K562 (cell line): ENCODE measurements around the gene AIFM3. TPM values are rescaled to one million over a fixed set of nuclear protein-coding genes. Genes with fewer than 3 reads are reported as not detected.

Experiments
- FOXJ3 ChIP-seq: sonication (generic); formaldehyde crosslinking; IDR thresholded peaks from 2 replicates; pipeline ENCODE4 v1.4.0; 2020; ENCODE audit warnings: mild to moderate bottlenecking, missing genetic modification reagents
- HSF4 ChIP-seq: fragments of 250-450 bp; sonication (Bioruptor Pico); IDR thresholded peaks from 2 replicates; pipeline ENCODE4 v2.1.2; 2022; ENCODE audit warnings: mild to moderate bottlenecking, moderate library complexity, borderline replicate concordance
- ILK ChIP-seq: fragments of 450-650 bp; IDR thresholded peaks from 2 replicates; pipeline ENCODE4 v1.6.1; 2016; ENCODE audit warnings: missing genetic modification characterization, low read depth, mild to moderate bottlenecking, missing compliant biosample characterization, moderate library complexity, borderline replicate concordance
- MBD2 ChIP-seq: sonication (generic); IDR thresholded peaks from 2 replicates; pipeline ENCODE4 v1.6.1; 2016; ENCODE audit warnings: low read depth, borderline replicate concordance
- MXI1 ChIP-seq: IDR thresholded peaks from 2 replicates; pipeline ENCODE4 v1.6.1; 2011; ENCODE audit warnings: low read depth, mild to moderate bottlenecking, improper control_type of control experiment, low read length
- OTX1 ChIP-seq: fragments of 450-650 bp; formaldehyde crosslinking; IDR thresholded peaks from 2 replicates; pipeline ENCODE4 v1.4.0; 2022; ENCODE audit warnings: mild to moderate bottlenecking
- PHB ChIP-seq: fragments of 250-450 bp; sonication (Bioruptor Pico); IDR thresholded peaks from 2 replicates; pipeline ENCODE4 v1.5.0; 2021
- PML ChIP-seq: IDR thresholded peaks from 2 replicates; pipeline ENCODE4 v1.6.1; 2012; ENCODE audit warnings: low read length, inconsistent platforms
- ZNF764 ChIP-seq: fragments of 250-450 bp; sonication (Bioruptor Pico); IDR thresholded peaks from 2 replicates; pipeline ENCODE4 v1.4.0; 2020; ENCODE audit warnings: low read depth, mild to moderate bottlenecking, moderate library complexity
- polyA plus RNA-seq, 8 experiments: library from polyadenylated mRNA; depleted of rRNA in 4 of 8; stranded (reverse) in 5 of 8; unstranded in 3 of 8; fragments of >200 nt; fragmentation: Nextera tagmentation in 2 of 8; fragmentation: Illumina TruSeq in 1 of 8; extraction: Ambion mirVana in 2 of 8; extraction: Trizol in 1 of 8; gene quantifications; 2 replicates each; pipeline versions ENCODE4 v1.2.1 to v1.2.3, GENCODE V29; 2011 to 2014; ENCODE audit warnings: inconsistent platforms in 1 of 8, missing spikeins in 1 of 8
- total RNA-seq, 7 experiments: library from RNA; depleted of rRNA in 6 of 7; stranded (reverse); fragments of >200 nt in 6 of 7; fragmentation: Illumina TruSeq in 2 of 7; extraction: Trizol in 2 of 7; gene quantifications; 2 replicates each; pipeline versions ENCODE4 v1.2.1 to v1.2.3, GENCODE V29; 2011 to 2021; ENCODE audit warnings: low replicate concordance in 1 of 7
- TF ChIP-seq, protein P1 (sequence below): fragments of 250-450 bp; sonication (Bioruptor Pico); IDR thresholded peaks from 2 replicates; pipeline ENCODE4 v1.8.0; 2022; ENCODE audit warnings: inconsistent platforms
- TF ChIP-seq, protein P2 (sequence below): fragments of 250-450 bp; sonication (Bioruptor Pico); IDR thresholded peaks from 2 replicates; pipeline ENCODE4 v1.5.0; 2020; ENCODE audit warnings: mild to moderate bottlenecking
- TF ChIP-seq, protein P3 (sequence below): fragments of 450-650 bp; formaldehyde crosslinking; IDR thresholded peaks from 2 replicates; pipeline ENCODE4 v1.4.0; 2022; ENCODE audit warnings: mild to moderate bottlenecking, moderate library complexity
- TF ChIP-seq, protein P4 (sequence below), 3 experiments: fragments of 200-800 bp in 1 of 3; sonication (Bioruptor generic) in 1 of 3; sonication (generic) in 1 of 3; formaldehyde crosslinking in 1 of 3; IDR thresholded peaks; 2 replicates each; pipeline versions ENCODE4 v1.6.1 to v1.8.0; 2016 to 2022; ENCODE audit warnings: mild to moderate bottlenecking in 2 of 3, missing compliant biosample characterization in 2 of 3, missing genetic modification characterization in 2 of 3, missing genetic modification reagents in 1 of 3
- TF ChIP-seq, protein P5 (sequence below): sonication (generic); IDR thresholded peaks from 2 replicates; pipeline ENCODE4 v1.6.1; 2016

Gene AIFM3
- total and polyA plus RNA-seq, 9 of the 15 experiments (the other 6 are each of a cell fraction or from before 2014, with no cell fraction given), result 0.03 to 0.20 (median 0.07) TPM; not detected in 1

DNA sequence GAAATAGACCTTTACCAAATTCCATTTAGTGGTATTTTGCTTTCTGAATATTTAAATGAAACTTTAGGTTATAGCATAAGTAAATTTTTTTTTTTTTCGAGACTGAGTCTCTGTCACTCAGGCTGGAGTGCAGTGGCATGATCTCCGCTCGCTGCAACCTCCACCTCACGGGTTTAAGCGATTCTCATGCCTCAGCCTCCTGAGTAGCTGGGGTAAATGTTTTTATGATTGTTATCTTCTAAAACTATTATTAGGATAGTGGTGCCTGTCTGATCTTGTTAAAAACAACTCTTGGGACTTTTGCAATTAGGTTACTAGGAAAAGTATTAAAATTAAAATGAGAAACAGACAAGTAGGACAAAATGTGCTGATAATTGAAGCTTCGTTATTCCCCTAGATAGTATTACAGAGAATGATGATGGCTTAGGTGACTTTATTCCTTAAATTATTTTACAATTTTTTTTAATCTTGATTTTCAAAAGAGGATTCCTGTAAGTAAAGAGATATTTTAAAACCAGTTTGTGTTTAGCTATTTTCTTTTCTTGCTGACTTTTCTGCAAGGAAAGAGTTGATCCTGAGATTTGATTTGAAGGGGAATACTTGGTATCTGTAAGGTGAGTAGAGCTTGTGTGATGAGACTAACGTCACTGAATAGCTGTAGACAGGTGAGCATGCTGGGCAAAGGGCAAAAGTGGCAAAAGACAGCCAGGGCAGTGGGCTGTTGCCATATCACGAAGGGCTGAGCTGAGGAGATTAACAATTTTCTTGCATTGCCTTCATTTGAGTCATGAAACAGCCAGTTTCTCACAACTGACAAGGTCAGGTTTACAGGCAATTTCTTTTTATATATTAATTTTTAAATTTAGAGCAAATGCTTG lies 29.0 kb upstream of the AIFM3 start (continued):
- TF ChIP-seq, protein P1, sequence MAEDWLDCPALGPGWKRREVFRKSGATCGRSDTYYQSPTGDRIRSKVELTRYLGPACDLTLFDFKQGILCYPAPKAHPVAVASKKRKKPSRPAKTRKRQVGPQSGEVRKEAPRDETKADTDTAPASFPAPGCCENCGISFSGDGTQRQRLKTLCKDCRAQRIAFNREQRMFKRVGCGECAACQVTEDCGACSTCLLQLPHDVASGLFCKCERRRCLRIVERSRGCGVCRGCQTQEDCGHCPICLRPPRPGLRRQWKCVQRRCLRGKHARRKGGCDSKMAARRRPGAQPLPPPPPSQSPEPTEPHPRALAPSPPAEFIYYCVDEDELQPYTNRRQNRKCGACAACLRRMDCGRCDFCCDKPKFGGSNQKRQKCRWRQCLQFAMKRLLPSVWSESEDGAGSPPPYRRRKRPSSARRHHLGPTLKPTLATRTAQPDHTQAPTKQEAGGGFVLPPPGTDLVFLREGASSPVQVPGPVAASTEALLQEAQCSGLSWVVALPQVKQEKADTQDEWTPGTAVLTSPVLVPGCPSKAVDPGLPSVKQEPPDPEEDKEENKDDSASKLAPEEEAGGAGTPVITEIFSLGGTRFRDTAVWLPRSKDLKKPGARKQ (CRISPR knock-in tag), result 0 out of 2 replicates have a peak, but pooled peaks have one; percentile 70
- TF ChIP-seq, protein P2, sequence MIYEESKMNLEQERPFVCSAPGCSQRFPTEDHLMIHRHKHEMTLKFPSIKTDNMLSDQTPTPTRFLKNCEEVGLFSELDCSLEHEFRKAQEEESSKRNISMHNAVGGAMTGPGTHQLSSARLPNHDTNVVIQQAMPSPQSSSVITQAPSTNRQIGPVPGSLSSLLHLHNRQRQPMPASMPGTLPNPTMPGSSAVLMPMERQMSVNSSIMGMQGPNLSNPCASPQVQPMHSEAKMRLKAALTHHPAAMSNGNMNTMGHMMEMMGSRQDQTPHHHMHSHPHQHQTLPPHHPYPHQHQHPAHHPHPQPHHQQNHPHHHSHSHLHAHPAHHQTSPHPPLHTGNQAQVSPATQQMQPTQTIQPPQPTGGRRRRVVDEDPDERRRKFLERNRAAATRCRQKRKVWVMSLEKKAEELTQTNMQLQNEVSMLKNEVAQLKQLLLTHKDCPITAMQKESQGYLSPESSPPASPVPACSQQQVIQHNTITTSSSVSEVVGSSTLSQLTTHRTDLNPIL (CRISPR knock-in tag), result no peak
- TF ChIP-seq ZNF764 (CRISPR knock-in tag) (no peak), MXI1 (no peak), MBD2 (no peak), FOXJ3 (CRISPR knock-in tag) (no peak), PHB (CRISPR knock-in tag) (no peak), HSF4 (CRISPR knock-in tag) (no peak), PML (0 out of 2 replicates have a peak, but pooled peaks have one; percentile 13), OTX1 (no peak), ILK (tag) (no peak)
- TF ChIP-seq, protein P3, sequence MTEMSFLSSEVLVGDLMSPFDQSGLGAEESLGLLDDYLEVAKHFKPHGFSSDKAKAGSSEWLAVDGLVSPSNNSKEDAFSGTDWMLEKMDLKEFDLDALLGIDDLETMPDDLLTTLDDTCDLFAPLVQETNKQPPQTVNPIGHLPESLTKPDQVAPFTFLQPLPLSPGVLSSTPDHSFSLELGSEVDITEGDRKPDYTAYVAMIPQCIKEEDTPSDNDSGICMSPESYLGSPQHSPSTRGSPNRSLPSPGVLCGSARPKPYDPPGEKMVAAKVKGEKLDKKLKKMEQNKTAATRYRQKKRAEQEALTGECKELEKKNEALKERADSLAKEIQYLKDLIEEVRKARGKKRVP (CRISPR knock-in tag), result no peak
- TF ChIP-seq, protein P4, sequence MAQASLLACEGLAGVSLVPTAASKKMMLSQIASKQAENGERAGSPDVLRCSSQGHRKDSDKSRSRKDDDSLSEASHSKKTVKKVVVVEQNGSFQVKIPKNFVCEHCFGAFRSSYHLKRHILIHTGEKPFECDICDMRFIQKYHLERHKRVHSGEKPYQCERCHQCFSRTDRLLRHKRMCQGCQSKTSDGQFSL (CRISPR knock-in tag; IDR thresholded peaks at IDR 0.05), result no peak
- TF ChIP-seq, protein P4 (tag; IDR thresholded peaks at IDR 0.05), result peak in 1 of 2 experiments; percentile 63; a peak in 1 of 4 replicates
- TF ChIP-seq, protein P5, sequence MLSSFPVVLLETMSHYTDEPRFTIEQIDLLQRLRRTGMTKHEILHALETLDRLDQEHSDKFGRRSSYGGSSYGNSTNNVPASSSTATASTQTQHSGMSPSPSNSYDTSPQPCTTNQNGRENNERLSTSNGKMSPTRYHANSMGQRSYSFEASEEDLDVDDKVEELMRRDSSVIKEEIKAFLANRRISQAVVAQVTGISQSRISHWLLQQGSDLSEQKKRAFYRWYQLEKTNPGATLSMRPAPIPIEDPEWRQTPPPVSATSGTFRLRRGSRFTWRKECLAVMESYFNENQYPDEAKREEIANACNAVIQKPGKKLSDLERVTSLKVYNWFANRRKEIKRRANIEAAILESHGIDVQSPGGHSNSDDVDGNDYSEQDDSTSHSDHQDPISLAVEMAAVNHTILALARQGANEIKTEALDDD, result no peak
